Sigmoid colon (tissue), 7 donors: Measurements from ENCODE around the gene ERP27. TPM values are rescaled to one million over a fixed set of nuclear protein-coding genes. Genes with fewer than 3 reads are reported as not detected.

Experiments
- DNase-seq: peaks from one replicate; pipeline ENCODE4 v3.0.0-alpha.2; 2019
- H3K27ac ChIP-seq, 4 donors: fragments of 200-600 bp; sonication (generic); one replicate each; pipeline ENCODE4 v1.5.1; 2016 to 2019; ENCODE audit warnings: mild to moderate bottlenecking in 1 of 4
- H3K27me3 ChIP-seq, 3 donors: fragments of 200-600 bp; sonication (generic); one replicate each; pipeline ENCODE4 v1.5.1; 2019; ENCODE audit warnings: mild to moderate bottlenecking in 1 of 3
- H3K36me3 ChIP-seq, 4 donors: fragments of 200-600 bp; sonication (generic); one replicate each; pipeline ENCODE4 v1.5.1; 2016 to 2019
- H3K4me1 ChIP-seq, 4 donors: fragments of 200-600 bp; sonication (generic); one replicate each; pipeline ENCODE4 v1.5.1; 2017 to 2019
- H3K4me3 ChIP-seq, 4 donors: fragments of 200-600 bp; sonication (generic); one replicate each; pipeline ENCODE4 v1.5.1; 2017 to 2019; ENCODE audit warnings: mild to moderate bottlenecking in 2 of 4, moderate library complexity in 1 of 4
- H3K9me3 ChIP-seq, 4 donors: fragments of 200-600 bp in 3 of 4; sonication (generic) in 3 of 4; one replicate each; pipeline versions ENCODE4 v1.5.1 to v1.6.1; 2013 to 2019
- CTCF ChIP-seq, 4 experiments: fragments of 450-650 bp in 3 of 4; fragments of 200-600 bp in 1 of 4; IDR thresholded peaks; one replicate each; pipeline ENCODE4 v1.5.1; 2016 to 2019; ENCODE audit warnings: antibody characterized with exemption in 4 of 4, mild to moderate bottlenecking in 3 of 4, moderate library complexity in 2 of 4
- EP300 ChIP-seq, 4 donors: sonication (generic); formaldehyde crosslinking; IDR thresholded peaks; one replicate each; pipeline ENCODE4 v1.6.1; 2017; ENCODE audit warnings: antibody characterized with exemption in 4 of 4
- POLR2A ChIP-seq, 2 donors: fragments of 450-650 bp; IDR thresholded peaks; one replicate each; pipeline ENCODE4 v1.6.1; 2016; ENCODE audit warnings: antibody characterized with exemption in 2 of 2, mild to moderate bottlenecking in 2 of 2, moderate library complexity in 2 of 2
- POLR2AphosphoS5 ChIP-seq, 4 donors: sonication (generic); formaldehyde crosslinking; IDR thresholded peaks; one replicate each; pipeline ENCODE4 v1.6.1; 2017; ENCODE audit warnings: antibody characterized with exemption in 4 of 4
- WGBS, 2 donors: extraction: QIAGEN DNeasy Blood & Tissue Kit; methylation state at CpG; one replicate each; pipeline ENCODE4 v1.1.7; 2013; 5-methylcytosine and 5-hydroxymethylcytosine counted together
- intact Hi-C: fragments of 100-400 bp; cut with DNase I; formaldehyde crosslinking; loops from one replicate; pipeline ENCODE4 v1.15.1; 2023
- polyA plus RNA-seq, 3 donors: library from polyadenylated mRNA; stranded (reverse); fragments of 200-250 nt; gene quantifications; one replicate each; pipeline ENCODE4 v1.2.3, GENCODE V29; 2013
- total RNA-seq, 4 donors: library from RNA; depleted of rRNA; stranded (reverse); fragments of >200 nt; gene quantifications; one replicate each; pipeline ENCODE4 v1.1.0, GENCODE V29; 2016
- donor health status: healthy with polysubstance abuse.
- donor health status: Bipolar disorder and iron deficiency.
- donor health status: healthy.

Gene ERP27
- total and polyA plus RNA-seq, 7 donors, result 0.23 to 2.3 (median 0.60) TPM; not detected in 4

- DNase-seq, result no peak
- intact Hi-C loops, result no loop called here
- 87 to 96% methylated on average over 4 of the region's 4 CpGs for WGBS, 2 donors
- H3K36me3 ChIP-seq, result no peaks in the 10 kb centered on the region
- H3K9me3 ChIP-seq, result no peaks in the 10 kb centered on the region
- no peak for TF ChIP-seq EP300 (IDR thresholded peaks at IDR 0.05)
- no peak for TF ChIP-seq POLR2A (IDR thresholded peaks at IDR 0.05)
- no peak for TF ChIP-seq POLR2AphosphoS5 (IDR thresholded peaks at IDR 0.05)
- no peaks in the 10 kb centered on the region for H3K4me1 ChIP-seq
- no peaks in the 10 kb centered on the region for H3K27me3 ChIP-seq
- no peak overlapping the region for H3K27ac ChIP-seq
- no peak overlapping the region for H3K4me3 ChIP-seq
These were observed 37.1 kb upstream of the ERP27 start for GRCh38 chr12:14975457-14975856.

- Histone ChIP-seq H3K4me1 (no peaks in the 10 kb centered on the region), H3K9me3 (no peaks in the 10 kb centered on the region), H3K4me3 (no peak overlapping the region), H3K36me3 (no peaks in the 10 kb centered on the region), H3K27ac (no peak overlapping the region), H3K27me3 (no peaks in the 10 kb centered on the region)
- TF ChIP-seq CTCF (IDR thresholded peaks at IDR 0.05) (no peak), EP300 (IDR thresholded peaks at IDR 0.05) (no peak), POLR2AphosphoS5 (IDR thresholded peaks at IDR 0.05) (no peak), POLR2A (IDR thresholded peaks at IDR 0.05) (no peak)
- intact Hi-C loops, result no loop called here
- 58 to 75% methylated on average over 3 of the region's 3 CpGs for WGBS, 2 donors
- DNase-seq, result no peak
These were observed 36.3 kb upstream of the ERP27 start for GRCh38 chr12:14974633-14975032.

- H3K27ac ChIP-seq, result no peak within 1 kb of the TSS
- intact Hi-C loops, result no loop called here
- H3K4me1 ChIP-seq, result no peaks in the 10 kb centered on the region
- no peak for DNase-seq
- WGBS, 2 donors, result 93 to 94% methylated on average over 2 of the region's 2 CpGs
- TF ChIP-seq EP300 (IDR thresholded peaks at IDR 0.05) (no peak), POLR2A (IDR thresholded peaks at IDR 0.05) (no peak), CTCF (IDR thresholded peaks at IDR 0.05) (no peak), POLR2AphosphoS5 (IDR thresholded peaks at IDR 0.05) (no peak)
- no peaks in the 10 kb centered on the region for H3K36me3 ChIP-seq
- no peaks in the 10 kb centered on the region for H3K9me3 ChIP-seq
- no peak within 1 kb of the TSS for H3K4me3 ChIP-seq
- H3K27me3 ChIP-seq, result no peaks in the 10 kb centered on the region
These were observed 34.5 kb upstream of the ERP27 start, which contains the start of gene PDE6H for GRCh38 chr12:14972816-14973215. Gene PDE6H (plus strand): TSS chr12:14973042. CDS start chr12:14978013, 4,971 bp downstream.

- WGBS, 2 donors, result 69 to 85% methylated on average over 4 of the region's 4 CpGs
- intact Hi-C loops, result no loop called here
- no peaks in the 10 kb centered on the region for H3K9me3 ChIP-seq
- no peaks in the 10 kb centered on the region for H3K27me3 ChIP-seq
- no peak overlapping the region for H3K27ac ChIP-seq
- H3K4me1 ChIP-seq, result no peaks in the 10 kb centered on the region
- no peak overlapping the region for H3K4me3 ChIP-seq
- DNase-seq, result no peak
- TF ChIP-seq POLR2AphosphoS5 (IDR thresholded peaks at IDR 0.05), result no peak
- TF ChIP-seq EP300 (IDR thresholded peaks at IDR 0.05), result no peak
- no peak for TF ChIP-seq POLR2A (IDR thresholded peaks at IDR 0.05)
- no peak for TF ChIP-seq CTCF (IDR thresholded peaks at IDR 0.05)
- H3K36me3 ChIP-seq, result no peaks in the 10 kb centered on the region
These were observed 32.1 kb upstream of the ERP27 start for GRCh38 chr12:14970473-14970872.

- intact Hi-C loops, result no loop called here
- Histone ChIP-seq H3K27ac (no peak overlapping the region), H3K27me3 (no peaks in the 10 kb centered on the region), H3K4me3 (no peak overlapping the region), H3K4me1 (no peaks in the 10 kb centered on the region), H3K36me3 (no peaks in the 10 kb centered on the region), H3K9me3 (no peaks in the 10 kb centered on the region)
- TF ChIP-seq EP300 (IDR thresholded peaks at IDR 0.05), result no peak
- TF ChIP-seq CTCF (IDR thresholded peaks at IDR 0.05), result no peak
- TF ChIP-seq POLR2A (IDR thresholded peaks at IDR 0.05), result no peak
- TF ChIP-seq POLR2AphosphoS5 (IDR thresholded peaks at IDR 0.05), result no peak
- no peak for DNase-seq
- 85% methylated on average over 3 of the region's 3 CpGs for WGBS, 2 donors
These were observed 30.1 kb upstream of the ERP27 start for GRCh38 chr12:14968478-14968877.
